ENCODE results near the gene SETD7.
A peak's percentile ranks its signal among the peaks of the same experiment; 100 is the strongest.

The SETD7 gene

DNA sequence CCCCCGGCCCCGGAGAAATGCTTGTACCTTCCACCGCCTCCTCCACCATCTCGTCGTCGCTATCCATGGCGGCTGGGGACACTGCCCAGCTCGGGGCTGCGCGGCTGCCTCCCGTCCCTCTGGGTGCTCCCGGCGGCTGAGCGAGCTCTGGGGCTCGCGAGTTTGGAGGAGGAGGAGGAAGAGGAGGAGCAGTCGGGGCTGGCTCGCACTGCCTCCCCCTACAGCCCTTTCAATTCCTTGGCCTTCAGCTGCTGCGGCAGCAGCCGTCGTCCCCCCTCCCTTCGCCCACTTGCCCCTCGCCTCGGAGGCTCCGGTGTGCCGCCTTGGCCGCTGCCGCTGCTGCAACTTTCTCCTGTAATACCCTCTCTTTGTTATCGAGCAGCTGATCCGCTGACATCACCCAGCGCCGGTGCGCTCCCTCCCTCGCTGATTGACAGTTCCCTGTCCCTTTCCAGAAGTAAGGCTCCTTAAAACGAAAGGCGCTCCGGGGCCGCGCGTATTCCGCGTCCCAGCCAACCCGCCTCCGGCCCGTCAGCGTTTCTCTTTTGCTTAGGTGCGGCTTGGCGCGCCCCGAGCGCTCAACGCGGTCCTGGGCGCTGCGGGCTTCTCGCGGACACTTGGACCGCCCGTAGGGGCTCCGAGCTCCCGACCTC is at the start of gene SETD7:
Gene SETD7, minus strand, starts transcription at position 149 of the 653 bp plus-strand sequence. Its CDS starts 82 bp downstream, at position 67.
- peak; percentile 83 for DNase-seq (ENCODE audit: low spot score)

DNA sequence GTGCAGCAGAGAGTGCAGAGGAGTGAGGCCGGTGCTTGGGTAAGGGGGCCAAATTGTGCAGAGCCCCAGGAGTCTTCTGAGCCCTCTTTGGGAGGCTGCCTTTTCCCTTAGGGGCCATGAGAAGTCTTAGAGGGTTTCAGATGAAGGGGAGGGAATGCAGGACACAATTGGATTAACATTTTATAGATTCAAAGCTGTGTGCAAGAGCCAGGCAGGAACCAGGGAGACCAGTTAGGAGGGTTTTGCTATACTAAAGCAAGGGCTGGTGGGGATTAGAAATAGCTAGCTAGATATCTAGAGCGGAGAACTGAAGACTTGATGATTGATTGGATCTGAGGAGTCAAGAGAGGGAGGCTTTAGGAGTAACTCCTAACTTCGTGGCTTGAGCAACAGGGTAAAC is 49.5 kb upstream of the SETD7 start:
- no peak for DNase-seq (ENCODE audit: low spot score)

DNA sequence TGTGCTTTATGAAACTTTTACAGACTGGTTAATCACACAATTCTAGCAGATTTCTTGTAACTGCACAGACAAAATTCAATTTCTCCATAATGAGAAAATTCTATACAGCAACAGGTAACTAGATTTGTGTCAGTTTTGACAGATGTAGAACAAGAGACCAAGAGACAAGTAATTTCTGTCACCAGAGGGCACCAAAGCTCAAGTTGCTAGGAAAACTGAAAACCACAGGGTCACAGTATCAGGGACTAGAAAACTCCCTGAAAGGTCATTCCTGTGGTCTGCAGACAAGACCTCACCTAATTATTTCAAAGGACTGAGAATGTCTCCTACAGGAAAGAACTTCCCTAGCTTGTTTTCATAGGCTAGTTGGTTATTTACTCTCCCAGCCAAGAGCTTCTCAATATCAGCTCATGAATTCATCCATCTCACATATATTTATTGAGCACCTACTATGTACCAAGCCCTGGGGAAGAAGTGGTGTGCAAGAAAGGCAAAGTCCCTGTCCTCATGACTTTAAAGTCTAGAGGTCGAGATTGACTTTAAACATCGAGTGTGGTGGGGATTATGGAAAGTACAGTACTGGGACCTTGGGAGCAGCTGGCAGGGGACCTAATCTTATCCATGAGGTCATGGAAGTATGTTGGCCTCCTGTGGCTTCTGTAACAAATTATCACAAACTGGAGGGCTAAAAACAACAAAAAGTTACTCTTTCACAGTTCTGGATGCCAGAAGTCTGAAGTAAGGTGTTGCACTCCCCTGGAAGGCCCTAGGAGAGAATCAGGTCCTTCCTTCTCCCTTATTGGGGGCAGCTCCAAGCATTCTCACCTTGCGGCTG is 47.8 kb upstream of the SETD7 start:
- peak; percentile 53 for DNase-seq (ENCODE audit: low spot score)

DNA sequence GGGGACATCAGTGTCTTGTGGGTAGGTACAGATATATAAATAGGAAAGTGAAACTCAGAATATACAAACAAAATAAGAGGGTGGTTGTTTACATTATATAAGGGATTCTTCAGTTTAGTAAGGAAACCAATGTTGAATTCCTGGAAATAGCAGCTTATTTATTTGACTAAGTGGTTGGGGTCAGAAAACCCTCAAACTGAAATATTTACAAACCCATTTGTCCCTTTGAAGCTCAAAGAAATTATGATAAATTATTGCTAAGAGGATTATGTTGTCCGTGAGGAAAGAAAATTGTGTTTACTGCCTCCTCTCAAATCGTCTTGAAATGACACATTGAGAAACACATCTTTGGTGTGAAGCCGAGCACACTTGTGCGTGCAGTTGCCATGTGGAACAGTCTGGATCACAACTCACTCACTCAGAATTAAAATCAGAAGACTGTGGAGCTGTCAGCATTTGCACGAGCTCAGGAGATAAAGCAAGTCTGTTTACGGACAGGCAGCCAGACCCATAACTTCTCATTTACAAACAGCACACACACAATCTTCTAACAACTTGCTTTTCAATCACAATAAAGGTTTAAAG is 46.8 kb upstream of the SETD7 start:
- DNase-seq (ENCODE audit: low spot score) = no peak

DNA sequence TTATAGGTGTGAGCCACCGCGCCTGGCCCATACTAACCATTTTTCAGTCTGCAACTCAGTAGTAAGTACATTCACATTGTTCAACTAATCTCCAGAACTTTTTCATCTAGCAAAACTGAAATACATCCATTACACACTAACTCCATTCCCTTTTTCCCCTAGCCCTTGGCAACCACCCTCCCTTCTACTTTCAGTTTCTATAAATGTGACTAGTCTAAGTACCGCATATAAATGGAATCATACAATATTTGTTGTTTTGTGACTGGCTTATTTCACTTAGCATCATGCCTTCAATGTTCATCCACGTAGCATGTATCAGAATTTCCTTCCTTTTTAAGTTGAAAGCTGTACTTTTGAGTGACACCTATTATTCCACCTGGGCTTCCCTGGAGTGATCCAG is 44.6 kb upstream of the SETD7 start:
- DNase-seq (ENCODE audit: low spot score) = no peak

DNA sequence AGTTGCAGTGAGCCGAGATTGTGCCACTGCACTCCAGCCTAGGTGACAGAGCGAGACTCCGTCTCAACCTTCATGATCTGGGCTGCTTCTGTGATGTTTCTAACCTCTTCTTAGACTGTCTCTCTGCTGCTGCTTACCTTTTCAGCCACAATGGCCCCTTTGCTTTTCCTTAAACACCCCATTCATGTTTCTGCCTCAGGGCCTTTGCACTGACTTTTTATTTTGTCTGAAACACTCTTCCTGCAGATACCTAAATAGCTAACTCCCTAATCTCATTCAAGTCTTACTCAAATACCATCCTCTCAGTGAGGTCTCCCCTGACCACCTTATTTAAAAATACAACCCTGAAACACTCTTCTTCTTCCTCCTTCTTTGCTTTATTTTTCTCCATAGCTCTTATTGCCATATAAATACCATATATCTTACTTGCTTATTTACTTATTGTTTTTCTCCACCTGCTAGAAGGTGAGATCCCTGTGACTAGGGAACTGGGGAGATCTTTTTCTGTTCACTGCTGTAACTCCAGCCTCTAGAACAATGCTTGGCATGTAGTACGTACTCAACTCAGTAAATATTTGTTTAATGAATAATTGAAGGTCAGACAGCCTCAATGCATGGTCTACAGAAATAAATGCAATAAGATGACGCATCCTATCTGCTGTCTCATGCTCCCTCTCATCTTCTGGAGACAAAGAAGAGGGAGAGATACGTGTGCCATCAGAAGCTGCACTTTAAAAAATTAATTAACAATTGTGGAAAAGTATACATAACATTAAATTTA is 43.8 kb upstream of the SETD7 start:
- DNase-seq (ENCODE audit: low spot score) = no peak

DNA sequence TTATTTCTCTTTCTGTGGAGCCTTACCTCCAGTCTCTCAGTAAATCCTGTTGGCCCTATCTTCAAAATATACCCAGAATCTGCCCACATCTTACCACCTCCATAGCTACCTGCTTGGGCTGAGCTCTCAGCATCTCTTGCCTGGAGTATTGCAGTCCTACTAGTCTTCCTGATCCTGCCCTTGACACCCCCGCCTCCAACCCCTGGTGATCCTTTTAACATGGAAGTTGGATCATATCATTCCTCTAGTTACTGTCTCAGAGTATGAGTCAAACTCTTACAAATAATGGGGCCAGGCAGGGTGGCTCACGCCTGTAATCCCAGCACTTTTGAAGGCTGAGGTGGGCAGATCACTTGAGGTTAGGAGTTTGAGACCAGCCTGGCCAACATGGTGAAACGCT is 43.1 kb upstream of the SETD7 start:
- no peak for DNase-seq (ENCODE audit: low spot score)

DNA sequence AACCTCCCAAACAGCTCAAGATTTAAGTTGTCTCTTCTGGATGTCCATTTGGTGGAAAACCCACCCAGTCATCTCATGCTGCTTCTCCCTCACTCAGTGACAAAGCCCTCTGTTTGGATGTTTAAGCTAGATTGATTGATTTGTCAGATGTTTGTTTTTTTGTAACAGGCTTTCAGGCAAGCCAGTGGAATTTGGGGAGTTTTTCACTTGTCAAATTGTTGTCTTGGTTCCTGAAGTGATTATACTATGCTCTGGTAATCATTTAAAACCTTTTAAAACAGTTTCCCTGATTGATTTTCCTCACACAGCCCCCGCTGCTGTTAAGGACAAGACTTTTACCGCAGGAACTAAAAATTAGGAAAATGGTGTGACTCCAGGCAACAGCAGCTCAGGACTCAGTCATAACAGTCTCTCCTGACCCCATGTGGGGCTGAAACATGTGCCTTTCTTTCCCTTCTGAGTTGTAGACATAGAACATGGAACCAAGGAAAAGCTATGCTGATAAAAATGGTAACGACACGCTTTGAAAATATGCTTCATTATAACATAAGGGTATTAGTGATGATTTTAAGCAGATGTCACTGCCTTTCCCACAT is 40.8 kb upstream of the SETD7 start:
- no peak for DNase-seq (ENCODE audit: low spot score)

DNA sequence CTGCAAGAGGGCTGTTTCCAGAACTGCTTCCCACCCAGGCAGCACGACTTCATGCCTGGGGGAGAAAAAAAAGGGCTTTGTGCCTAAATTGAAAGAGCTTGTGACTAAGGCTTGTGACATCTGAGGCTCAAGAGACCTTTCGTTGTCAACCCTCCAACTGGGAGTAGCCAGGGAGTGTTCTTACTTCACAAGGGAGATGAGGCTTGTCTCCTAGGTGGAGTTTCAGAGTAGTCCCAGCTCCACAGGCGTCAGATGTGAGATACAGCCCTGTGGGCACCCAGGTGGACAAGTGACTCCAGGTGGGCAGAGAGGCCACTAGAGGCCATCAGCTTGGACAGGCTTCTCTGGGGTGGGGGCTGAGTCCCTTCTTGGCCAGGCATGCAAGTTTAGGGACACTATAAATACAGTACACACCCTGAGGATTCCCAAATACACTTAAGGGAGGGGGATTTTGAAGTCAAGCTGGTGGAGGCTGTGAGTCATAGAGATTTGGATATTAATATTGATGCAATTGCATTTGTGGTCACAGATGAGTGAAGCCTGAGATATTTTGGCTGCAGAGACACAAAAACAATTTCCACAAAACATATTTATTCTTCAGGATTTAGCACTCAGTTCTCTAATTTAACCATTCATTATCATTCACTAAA is 40.1 kb upstream of the SETD7 start:
- peak; percentile 62 for DNase-seq (ENCODE audit: low spot score)

DNA sequence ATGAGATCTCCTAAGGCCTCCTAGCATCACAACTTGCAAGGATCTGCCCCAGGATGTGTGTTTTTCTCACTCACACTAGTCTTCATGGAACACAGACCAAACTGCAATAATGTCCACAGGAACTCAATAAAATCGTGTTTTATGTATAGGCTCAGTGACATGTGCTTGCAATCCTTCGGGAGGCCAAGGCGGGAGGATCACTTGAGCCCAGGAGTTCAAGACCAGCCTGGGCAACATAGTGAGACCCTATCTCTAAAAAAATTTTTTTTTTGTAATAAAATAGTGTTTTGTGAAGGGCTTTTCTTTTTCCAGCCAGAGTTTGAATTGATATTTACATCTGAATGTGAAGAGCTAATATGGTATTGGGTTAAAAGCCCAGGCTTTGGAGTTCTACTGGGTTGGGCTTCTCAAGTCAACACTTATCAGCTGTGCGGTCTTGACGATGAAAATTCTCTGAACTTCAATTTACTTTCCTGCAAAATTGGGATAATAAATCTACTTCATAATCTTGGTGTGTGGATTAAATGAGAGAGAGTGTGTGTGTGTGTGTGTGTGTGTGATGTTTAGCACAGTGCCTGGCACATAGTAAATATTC is 38.7 kb upstream of the SETD7 start:
- DNase-seq (ENCODE audit: low spot score) = no peak

DNA sequence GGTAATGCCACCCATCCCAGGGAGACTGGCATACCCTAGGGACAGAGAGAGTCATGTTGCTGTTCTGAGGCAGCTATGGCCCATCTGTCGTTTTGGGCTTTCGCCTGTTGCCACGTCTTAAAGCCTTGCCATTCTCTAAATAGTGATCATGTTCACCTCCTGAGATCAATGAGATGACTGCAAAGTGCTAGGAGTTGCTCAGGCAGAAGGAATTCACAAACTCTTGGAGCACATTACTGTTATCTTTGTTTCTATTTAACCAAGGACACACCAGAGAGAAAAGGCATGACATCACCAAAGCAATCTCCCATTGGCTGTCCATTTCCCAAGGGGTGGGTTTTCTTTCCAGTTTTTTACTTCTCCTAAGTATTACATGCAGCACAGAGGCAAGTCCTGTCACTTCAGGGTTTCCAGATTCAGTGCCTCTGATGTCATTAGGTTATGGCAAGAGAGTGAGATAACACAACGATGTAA is 37.1 kb upstream of the SETD7 start:
- DNase-seq (ENCODE audit: low spot score) = peak; percentile 82

DNA sequence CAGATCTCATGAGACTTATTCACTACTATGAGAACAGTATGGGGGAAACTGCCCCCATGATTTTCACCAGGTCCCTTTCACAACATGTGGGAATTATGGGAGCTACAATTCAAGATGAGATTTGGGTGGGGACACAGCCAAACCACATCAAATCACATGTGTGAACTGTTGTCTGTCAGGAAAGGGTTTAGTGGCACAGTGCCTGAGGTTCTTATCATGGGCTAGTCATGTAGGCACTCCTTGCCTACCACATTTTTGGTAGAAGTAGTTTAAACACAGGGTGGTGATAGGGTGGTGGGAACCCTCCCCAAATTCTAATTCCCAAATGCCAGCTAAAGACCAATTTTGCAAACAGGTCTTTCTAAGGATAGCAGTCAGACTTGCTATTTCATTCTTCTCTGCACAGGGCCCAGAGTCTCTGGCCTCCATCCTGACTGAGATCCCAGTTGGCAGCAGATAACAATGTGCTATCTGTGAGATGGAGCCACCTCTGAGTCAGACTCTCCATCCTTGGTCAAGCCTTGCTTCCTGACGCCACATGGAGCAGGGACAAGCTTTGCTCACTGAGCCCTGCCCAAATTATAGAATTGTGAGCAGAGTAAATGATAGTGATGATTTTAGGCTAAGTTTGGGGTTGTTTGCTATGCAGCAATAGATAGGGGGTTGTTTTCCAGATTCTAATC is 33.5 kb upstream of the SETD7 start:
- DNase-seq (ENCODE audit: low spot score) = peak; percentile 47

DNA sequence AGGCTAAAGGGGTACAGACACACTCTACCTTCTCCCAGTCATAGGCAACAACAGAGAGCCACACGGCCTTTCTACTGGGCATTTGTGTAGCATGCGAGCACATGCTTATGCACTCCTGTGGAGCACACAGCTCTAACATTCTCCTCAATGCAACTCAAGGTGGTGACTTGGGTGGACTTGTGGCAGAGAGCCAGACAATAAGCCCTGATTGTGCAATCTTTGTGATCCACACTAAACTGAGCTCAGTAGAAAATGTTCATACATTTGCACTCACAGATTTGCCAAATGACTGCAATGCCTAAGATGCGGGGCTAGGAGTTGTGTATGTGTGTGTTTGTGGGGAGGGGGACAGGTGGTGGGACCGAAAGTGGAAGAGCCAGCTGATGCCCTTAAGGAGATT is 31.4 kb upstream of the SETD7 start:
- no peak for DNase-seq (ENCODE audit: low spot score)

DNA sequence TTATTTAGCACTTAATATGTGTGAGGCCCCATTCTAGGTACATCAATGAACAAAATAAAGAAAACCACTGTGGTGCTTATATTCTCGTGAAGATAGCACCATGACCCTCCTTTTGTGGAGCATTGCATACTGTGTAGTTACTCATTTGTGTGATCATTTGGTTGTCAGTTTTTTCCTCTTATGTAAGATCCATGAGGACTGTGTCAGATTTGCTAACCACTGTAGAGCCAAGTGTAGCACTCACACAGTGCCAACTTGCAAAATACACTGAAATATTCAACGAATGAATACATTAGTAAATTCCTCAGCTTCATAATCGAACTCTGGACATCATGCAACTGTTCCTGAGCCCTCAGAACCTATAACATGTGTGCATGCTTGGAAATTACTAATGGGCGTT is 29.5 kb upstream of the SETD7 start:
- DNase-seq (ENCODE audit: low spot score) = no peak

DNA sequence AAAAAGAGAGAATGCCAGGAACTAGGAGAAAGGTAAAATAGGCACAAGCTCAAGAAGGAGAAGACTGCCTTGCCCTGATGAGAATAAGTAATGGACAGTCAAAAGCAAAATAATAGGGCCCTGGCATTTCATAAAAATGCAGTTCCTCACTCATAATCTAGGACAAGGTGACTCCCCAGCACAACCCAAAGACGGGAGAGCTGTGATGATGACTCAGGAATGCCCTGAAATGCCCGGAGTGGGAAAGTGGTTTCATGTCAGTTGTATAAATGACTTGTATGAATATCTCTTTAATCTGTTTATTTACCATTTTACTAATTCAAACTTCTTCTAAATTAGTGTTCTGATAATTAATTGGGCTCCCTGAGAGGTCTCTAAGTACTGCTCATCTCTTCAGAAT is 28.8 kb upstream of the SETD7 start:
- DNase-seq (ENCODE audit: low spot score) = peak; percentile 39

DNA sequence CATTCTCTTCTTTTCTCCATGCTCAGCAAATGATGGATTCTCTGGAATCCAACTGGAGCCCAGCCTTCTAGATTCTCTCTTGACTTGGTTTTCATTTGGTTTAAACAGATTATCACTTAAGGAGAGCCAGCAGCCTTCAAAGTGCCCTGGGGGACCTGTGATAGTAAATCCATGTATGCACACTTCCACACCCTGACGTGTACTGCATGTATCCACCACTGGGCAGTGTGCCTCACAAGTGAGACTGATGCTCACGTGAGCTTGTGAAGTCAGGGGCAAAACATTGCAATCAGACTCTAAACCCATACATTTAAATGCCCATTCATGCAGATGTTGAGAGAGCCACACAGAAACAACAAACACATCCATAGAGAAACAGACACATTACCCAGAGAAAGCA is 28.0 kb upstream of the SETD7 start:
- DNase-seq (ENCODE audit: low spot score) = no peak

DNA sequence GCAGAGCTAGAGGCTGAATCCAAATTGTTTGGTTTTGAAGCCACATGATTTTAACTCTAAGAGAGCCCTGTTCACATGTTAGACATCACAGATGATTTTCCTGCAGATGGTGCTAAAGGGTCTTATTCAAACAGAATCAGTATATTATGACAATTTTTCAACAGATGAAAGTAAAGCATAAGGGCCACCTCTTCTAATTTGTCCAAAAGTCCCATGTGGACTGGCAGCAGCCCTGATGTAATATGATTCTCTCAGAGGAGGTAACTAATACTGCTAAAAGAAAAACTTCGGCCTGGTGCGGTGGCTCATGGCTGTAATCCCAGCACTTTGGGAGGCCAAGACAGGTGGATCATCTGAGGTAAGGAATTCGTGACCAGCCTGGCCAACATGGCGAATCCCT is 26.0 kb upstream of the SETD7 start:
- DNase-seq (ENCODE audit: low spot score) = no peak

DNA sequence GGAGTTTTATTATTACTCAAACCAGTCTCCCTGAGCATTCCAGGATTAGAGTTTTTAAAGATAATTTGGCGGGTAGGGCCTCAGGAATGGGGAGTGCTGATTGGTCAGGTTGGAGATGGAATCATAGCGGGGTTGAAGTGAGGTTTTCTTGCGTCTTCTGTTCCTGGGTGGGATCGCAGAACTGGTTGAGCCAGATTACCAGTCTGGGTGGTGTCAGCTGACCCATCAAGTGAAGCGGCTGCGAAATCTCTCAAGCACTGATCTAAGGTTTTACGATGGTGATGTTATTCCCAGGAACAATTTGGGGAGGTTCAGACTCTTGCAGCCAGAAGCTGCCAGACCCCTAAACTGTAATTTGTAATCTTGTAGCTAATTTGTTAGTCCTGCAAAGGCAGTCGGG is 25.1 kb upstream of the SETD7 start:
- DNase-seq (ENCODE audit: low spot score) = no peak

DNA sequence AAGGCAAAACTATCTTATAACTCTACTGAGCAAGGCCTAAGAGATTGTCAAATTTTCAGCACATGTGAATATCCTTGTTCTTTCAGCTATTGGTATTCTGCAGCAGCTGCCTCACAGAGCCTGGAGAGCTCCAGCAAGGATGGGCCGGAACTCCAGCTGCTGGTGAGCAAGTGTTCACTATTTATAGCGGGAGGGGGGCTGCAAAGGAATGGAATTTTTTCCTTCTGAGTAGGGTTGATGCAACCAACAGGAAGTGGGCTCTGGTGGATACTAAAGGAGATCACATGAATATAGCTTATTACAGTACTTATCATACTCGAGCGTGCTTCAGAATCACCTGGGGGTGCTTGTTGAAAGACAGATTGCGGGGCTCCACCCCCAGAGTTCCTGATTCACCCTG is 20.2 kb upstream of the SETD7 start:
- DNase-seq (ENCODE audit: low spot score) = no peak

DNA sequence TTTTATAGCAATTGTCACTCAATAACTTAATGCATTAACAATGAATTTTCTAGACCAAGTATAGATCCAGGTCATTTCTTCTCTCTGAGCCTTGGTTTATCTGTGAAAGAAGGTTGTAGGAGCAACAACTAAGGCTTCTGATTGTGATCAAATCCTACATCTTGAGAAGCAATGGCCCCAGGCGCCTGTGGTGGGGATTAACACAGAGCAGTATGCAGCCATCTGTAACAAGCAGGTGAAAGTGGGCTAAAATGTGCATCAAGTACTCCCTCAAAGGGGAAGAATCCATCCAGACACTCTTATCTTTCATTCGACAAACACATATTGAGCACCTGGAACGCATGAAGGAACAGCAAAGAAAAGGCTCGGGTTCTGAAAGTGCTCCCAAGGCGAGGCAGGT is 19.1 kb upstream of the SETD7 start:
- no peak for DNase-seq (ENCODE audit: low spot score)
